ENCODE results near the gene SLC2A13.

- TF ChIP-seq CTCF (IDR thresholded peaks at IDR 0.05): no peak
- TF ChIP-seq POLR2AphosphoS5 (IDR thresholded peaks at IDR 0.05): no peak
- no peak for TF ChIP-seq EP300 (IDR thresholded peaks at IDR 0.05)
- TF ChIP-seq POLR2A (IDR thresholded peaks at IDR 0.05): no peak
These were observed 71.2 kb downstream of the SLC2A13 start for GRCh38 chr12:40034712-40035111.
